H1 (cell line): ENCODE measurements around the gene PSME2. TPM values are rescaled to one million over a fixed set of nuclear protein-coding genes. Genes with fewer than 3 reads are reported as not detected.

Source experiments
- FOSL1 ChIP-seq: IDR thresholded peaks from 2 replicates; pipeline ENCODE4 v1.6.1; 2011; ENCODE audit warnings: mild to moderate bottlenecking, low read depth, low read length, moderate library complexity; ENCODE audit not compliant: insufficient read depth
- polyA plus RNA-seq, 7 experiments: library from polyadenylated mRNA; depleted of rRNA in 3 of 7; stranded (reverse) in 5 of 7; unstranded in 2 of 7; fragments of >200 nt in 5 of 7; fragments of 200-250 nt in 2 of 7; gene quantifications; 1 replicate in 5 of 7; 2 replicates in 1 of 7; 4 replicates in 1 of 7; pipeline versions ENCODE4 v1.2.1 to v1.2.3, GENCODE V29; 2011 to 2013; ENCODE audit warnings: missing spikeins in 2 of 7, mixed read lengths in 2 of 7
- total RNA-seq: library from RNA; stranded (reverse); fragmentation: NEBNext Ultra II Directional; extraction: Animal tissue kit (Norgen Biotek cat#: 25700); gene quantifications from 2 replicates; pipeline ENCODE4 v1.2.1, GENCODE V29; 2021

The PSME2 gene
- total and polyA plus RNA-seq, 2 of the 8 experiments (the other 6 are each of a cell fraction or from before 2014, with no cell fraction given) = 71.8 to 111 TPM

GRCh38 chr14:24100982-24101494 is 45.4 kb downstream of the PSME2 start (continued):
- TF ChIP-seq FOSL1 = no peak
